HG02610 (cell line): ENCODE data around the gene PAGR1.
"Not testable (repeated sequence)": the region's sequence is repeated elsewhere in the genome, so short reads cannot be mapped to it uniquely, and the experiment has no call there.

ENCODE experiments used
- ATAC-seq: cut with Tn5 transposase; IDR thresholded peaks from one replicate; pipeline ENCODE4 v1.9.1; 2021; ENCODE audit warnings: mild to moderate bottlenecking, moderate library complexity; ENCODE audit not compliant: unreplicated experiment

PAGR1 gene

DNA sequence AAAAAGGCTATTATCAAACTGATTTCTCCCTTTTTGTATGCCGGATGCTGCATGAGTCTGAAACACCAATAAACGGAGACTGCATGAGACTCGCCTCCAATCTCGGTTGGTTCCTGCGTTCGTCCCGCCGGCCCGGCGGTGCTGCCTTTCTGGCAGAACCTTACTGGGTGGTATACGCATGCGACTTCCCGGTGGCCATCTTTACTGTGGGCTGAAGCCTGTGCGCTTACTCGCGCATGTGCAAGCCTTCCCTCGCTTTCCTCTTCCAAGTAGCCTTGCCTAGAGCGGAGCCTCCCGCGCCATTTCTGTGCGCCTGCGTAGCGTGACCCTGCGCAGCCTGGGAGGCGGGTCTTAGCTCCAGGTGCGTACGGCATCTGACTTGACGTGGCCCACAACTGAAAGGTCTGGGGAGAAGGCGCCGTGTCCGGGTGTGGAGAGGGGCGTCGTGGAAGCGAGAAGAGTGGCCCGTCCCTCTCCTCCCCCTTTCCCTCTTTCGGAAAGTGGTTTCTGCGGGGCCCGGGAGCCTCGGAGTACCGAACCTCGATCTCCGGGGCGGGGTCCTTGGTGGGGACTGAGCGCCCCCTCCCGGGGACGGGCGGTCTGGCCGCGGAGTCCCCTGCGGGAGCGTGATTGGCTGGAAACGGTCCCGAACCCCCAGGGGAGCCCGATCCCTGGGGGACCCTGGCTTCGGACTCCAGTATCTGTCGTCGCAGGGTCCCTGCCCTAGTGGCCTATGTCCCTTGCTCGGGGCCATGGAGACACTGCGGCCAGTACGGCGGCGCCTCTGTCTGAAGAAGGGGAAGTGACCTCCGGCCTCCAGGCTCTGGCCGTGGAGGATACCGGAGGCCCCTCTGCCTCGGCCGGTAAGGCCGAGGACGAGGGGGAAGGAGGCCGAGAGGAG lies at the start of gene PAGR1:
Gene PAGR1 (plus strand): TSS at position 360 of the 901 bp plus-strand sequence. CDS start 374 bp downstream, at position 734.
- peak; percentile 44 for ATAC-seq

DNA sequence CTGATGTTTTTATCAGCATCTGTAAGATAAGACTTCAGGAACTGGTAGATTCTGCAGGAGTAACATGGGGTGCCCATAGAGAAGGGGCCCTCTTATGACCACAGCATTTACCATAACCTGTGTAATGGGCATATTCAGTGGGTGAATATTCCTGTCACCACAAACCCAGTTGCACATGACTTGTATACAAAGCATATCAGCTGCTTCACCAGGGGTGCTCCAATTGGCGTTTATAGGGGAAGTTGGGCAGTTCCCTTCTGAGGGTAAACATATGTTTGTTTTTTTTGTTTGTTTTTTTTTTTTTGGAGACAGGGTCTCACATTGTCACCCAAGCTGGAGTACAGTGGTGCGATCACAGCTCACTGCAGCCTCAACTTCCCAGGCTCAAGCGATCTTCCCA lies 49.4 kb upstream of the PAGR1 start:
- no peak for ATAC-seq

DNA sequence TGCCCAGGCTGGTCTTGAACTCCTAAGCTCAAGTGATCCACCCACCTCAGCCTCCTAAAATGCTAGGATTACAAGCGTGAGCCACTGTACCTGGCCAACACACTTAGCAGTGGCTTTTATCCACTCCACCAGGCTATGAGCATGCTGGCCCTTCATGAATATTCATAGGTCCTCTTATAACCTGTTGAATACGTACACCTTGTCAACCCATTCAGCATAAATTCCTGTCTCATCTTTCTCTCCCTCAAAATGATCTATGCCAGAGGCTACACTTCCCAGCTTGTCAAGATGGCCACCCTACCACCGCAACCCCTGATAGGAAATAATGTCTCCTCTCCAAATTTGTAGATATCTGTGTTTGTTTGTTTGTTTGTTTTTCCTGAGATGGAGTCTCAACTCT lies 48.9 kb upstream of the PAGR1 start:
- no peak for ATAC-seq

DNA sequence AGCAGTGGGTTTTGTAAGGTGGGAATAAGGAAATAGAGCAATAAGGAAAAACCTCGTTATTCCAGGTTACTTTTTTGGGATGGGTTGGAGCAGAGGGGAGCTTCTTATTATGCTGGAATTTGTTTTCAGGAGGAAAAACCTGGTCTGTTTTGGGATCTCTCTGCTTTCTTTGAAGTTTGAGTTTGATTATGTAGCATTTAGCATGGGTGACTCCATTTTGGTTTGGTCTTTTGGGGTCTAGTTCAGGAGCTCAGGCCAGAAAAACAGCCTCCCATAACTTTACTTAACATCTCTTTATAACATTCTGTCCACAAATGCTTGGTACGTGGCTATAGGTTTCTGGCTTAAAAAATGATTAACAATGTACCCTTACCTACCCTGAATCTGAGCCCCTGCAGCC lies 46.4 kb upstream of the PAGR1 start:
- ATAC-seq, result no peak

DNA sequence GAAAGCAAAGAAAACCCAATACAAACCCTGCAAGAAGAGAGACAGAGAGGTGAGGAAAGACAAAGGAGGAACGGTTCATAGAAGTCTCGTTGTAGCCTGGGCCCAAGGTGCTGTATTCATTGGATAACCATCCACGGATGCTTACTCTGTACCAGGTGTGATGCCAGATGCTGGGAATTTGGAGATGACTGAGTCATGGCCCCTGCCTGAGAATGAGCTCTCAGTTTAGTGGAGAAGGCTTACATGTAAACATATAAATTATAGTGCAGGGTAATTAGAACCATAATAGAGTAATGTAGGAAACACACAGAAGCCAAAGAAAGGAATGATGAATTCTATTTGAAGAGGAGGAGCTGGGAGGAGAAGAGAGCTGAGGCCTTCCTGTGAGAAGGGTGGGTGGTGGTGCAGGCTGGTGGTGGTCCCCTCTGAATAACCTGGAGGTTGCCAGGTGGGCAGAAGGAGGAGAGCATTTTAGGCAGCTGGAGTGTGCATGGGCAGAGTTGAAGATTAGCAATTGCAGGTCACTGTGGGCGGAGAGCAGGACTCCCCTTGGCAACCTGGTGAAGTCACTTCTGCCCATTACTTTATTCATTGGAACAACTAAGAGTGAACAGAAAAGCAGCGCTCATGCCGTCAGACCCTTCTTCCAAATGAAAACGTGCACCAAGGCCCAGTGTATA lies 45.6 kb upstream of the PAGR1 start:
- ATAC-seq, result no peak

DNA sequence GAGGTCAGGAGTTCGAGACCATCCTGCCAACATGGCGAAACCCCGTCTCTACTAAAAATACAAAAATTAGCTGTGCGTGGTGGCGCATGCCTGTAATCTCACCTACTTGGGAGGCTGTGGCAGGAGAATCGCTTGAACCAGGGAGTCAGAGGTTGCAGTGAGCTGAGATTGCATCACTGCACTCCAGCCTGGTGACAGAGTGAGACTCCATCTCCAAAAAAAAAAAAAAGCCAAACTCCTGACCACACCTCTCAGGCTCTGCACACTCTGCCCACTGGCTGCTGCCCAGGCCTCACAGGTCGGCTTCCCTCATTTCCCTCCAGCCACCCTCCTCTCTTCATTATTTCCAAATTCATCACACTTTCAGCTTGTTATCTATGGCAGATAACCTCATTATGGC lies 43.6 kb upstream of the PAGR1 start:
- ATAC-seq, result not testable (repeated sequence)

DNA sequence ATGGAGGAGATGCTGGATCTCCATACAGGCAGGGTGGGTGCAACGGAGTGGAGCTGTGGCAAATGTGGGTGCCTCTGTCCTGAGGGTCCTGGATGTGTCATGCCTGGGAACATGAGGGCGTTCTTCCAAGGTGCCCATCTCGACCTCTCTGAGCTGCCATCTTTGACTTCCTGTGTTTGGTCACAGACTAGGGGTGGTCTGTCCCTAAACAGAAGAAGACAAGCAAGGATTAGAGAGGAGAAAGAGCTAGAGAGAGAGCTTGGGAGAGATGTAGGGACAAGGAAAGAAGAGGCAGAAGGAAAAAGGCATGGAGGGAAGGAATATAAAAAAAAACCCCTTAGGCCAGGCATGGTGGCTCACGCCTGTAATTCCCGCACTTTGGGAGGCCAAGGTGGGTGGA lies 41.2 kb upstream of the PAGR1 start:
- no peak for ATAC-seq

DNA sequence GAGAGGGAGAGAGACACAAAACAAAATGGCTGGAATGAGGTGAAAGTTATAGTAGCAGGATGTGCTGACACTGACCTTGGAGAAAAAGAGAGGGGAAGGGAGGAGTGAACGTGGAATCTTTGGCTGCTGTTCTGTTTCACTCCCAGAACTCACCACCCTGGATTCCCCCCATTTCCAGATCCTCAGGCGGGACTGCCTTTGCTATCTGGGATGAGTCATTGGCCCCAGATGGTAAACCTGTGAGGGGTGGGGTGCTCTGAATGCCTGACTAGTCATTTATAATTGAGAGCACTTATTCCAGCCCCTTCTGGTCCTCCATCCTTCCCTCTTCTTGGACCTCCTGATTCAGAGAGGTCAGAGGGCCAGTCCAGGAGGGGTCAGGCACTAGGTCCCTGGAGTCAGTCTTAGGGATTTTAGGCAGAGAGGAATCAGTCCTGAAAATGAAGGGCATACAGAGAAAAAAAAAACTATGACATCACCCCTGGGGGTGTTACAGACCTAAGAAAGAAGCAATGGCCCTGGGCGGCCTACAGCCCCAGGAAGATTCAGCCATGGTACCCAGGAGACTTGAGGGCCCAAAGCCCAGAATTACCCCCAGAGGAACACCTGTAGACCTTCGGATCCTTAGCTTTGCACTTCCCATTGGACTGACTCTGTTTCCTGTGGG lies 40.1 kb upstream of the PAGR1 start:
- ATAC-seq, result no peak

DNA sequence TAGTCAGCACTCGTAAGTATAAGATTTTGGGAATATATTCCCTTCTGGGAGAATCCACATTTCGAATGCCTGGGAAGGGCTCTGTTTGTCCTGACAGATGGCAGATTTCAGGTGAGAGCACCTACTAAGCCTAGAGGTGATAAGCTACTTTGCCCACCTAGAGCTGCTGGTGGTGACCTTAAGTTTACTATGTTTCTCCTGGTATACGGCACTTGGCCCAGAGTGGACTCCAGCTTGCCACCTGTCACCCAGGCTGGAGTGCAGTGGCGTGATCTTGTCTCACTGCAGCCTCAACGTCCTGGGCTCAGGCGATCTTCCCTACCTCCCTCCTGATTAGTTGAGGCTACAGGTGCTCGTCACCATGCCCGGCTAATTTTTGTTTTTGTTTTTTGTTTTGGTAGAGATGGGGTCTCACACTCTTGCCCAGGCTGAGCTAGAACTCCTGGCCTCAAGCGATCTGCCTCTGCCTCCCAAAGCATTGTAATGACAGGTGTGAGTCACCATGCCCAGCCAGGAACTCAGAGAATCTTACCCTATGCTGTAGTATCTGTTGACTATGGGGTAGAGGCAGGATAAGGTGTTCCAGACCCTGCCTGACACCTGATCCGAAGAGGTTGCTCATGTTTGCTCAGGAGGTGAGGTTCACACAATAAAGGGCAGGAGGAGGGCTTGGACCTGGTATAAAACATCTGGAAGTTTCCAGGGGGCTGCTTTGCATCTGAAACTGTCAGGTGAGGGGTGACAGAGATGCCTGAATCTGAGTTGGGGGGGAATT lies 38.2 kb upstream of the PAGR1 start, which contains the start of gene ZG16:
Gene ZG16 (plus strand): TSS at position 681 of the 775 bp plus-strand sequence. CDS start 1,011 bp downstream, outside the sequence.
- no peak for ATAC-seq

DNA sequence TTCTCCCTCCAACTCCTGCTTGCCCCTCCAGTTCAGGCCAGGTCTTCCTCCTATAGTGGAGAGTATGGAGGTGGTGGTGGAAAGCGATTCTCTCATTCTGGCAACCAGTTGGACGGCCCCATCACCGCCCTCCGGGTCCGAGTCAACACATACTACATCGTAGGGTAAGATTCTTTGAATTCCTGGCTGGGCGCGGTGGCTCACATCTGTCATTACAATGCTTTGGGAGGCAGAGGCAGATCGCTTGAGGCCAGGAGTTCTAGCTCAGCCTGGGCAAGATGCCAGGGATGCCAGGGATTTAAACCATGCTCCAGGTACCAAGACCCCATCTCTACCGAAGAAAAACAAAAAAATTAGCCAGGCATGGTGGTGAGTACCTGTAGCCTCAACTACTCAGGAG lies 36.5 kb upstream of the PAGR1 start:
- no peak for ATAC-seq

DNA sequence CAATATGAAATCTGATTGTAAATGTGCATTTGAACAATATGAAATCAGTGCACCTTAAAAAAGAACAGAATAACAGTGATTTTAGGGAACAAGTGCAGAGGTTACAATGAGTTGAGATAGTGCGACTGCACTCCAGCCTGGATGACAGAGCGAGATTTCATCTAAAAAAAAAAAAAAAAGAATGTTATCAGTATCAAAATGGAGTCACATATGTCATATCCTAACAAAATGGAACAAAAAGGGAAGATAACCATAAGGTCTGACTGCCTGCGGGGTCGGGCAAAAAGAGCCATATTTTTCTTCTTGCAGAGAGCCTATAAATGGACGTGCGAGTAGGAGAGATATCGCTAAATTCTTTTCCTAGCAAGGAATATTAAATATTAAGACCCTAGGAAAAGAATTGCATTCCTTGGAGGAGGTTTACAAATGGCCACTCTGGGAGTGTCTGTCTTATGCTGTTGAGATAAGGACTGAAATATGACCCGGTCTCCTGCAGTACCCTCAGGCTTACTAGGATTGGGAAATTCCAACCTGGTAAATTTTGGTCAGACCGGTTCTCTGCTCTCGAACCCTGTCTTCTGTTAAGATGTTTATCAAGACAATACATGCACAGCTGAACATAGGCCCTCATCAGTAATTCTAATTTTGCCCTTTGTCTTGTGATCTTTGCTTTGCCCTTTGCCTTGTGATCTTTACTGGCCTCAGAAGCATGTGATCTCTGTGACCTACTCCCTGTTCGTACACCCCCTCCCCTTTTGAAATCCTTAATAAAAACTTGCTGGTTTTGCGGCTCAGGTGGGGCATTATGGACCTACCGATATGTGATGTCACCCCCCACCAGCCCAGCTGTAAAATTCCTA lies 32.6 kb upstream of the PAGR1 start:
- ATAC-seq, result not testable (repeated sequence)

DNA sequence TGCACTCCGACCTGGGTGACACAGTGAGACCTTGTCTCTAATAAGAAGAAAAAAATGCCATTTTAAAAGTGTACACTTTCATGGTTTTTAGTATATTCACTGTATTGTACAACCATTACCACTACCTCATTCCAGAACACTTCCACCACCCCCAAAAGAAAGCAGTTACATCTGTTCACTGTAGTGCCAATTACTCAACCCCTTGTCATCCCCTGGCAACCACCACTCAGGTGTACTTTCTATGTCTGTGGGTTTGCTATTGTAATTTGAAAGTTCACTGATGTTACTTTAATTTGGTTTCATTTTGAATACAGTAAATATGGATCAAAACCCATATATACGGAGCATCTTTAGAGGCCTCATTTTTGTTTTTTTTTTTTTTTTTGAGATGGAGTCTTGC lies 31.8 kb upstream of the PAGR1 start:
- ATAC-seq, result no peak

DNA sequence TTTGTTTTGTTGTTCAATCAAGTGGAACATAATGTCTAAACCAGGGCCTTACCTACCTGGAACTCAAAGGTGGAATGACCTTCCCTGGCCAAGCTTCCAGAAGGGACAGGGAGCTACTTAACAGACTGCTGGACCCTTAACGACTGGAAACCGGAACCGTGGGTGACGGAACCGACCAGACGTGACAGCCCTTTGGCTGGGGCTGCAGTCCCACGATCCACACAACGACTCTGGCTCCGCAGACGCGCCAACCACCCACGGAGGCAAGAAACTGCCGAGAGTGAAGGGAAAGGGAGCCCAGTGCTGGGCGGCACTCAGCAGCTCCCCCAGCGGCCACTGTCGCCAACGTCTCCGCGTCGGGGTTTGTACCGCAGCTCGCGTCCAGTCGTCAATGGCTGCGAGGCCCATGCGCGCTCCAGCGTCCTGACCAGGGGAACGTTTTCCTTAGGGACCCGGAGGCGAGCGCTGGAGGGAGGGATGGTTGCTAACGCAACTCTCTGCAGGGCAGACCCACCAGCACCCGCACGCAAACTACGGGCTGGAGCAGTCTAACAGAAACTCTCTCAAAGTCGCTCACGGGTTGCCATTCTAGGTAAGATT lies 31.0 kb upstream of the PAGR1 start:
- no peak for ATAC-seq

DNA sequence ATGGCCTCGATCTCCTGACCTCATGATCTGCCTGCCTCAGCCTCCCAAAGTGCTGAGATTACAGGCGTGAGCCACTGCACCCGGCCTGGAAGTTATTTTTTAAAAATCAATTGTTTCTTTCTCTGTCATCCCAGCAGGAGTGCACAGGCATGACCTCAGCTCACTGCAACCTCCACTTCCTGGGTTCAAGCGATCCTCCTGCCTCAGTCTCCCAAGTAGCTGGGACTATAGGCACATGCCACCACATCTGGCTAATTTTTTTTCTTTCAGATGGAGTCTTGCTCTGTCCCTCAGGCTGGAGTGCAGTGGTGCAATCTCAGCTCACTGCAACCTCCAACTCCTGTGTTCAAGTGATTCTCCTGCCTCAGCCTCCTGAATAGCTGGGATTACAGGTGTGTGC lies 28.8 kb upstream of the PAGR1 start:
- ATAC-seq, result not testable (repeated sequence)

DNA sequence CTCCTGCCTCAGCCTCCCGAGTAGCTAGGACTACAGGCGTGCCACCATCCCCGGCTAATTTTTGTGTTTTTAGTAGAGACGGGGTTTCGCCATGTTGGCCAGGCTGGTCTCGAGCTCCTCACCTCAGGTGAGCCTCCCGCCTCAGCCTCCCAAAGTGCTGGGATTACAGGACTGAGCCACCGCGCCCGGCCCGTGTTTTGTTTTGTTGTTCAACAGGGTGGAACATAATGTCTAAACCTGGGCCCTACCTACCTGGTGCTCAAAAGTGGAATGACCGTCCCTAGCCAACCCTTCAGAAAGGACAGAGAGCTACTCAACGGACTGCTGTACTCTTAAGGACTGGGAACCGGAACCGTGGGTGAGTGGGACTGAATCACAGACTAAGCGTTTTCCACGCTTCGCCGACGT lies 26.2 kb upstream of the PAGR1 start:
- ATAC-seq, result no peak

DNA sequence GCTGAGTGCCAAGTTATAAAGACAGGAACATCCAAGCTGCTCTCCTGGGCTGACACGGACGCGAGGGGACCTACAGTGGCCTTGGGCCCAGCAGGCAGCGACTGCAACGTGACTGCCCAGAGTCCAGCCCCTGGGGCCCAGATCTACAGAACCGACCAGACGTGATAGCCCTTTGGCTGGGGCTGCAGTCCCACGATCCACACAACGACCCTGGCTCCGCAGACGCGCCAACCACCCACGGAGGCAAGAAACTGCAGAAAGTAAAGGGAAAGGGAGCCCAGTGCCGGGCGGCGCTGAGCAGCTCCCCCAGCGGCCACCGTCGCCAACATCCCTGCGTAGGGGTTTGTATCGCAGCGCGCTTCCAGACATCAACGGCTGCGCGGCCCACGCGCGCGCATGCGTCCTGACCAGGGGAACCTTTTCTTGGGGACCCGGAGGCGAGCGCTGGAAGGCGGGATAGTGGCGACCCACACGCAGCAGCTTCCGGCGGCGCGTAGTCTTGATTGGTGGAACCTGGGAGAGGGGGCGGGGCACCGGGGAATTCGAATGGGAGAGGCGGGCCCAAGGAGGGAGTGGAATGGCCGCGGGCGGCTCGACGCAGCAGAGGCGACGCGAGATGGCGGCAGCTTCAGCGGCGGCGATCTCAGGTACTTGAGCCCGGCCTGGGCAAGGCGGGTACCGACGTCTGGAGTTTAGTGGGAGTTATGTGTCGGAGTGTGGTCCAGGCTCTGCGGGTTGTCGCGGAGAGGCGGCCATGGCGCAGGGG lies 25.6 kb upstream of the PAGR1 start, which contains the start of gene KIF22:
Gene KIF22 (plus strand): TSS at position 569 of the 766 bp plus-strand sequence. CDS start 9 bp downstream, at position 578.
- ATAC-seq, result peak; percentile 94

DNA sequence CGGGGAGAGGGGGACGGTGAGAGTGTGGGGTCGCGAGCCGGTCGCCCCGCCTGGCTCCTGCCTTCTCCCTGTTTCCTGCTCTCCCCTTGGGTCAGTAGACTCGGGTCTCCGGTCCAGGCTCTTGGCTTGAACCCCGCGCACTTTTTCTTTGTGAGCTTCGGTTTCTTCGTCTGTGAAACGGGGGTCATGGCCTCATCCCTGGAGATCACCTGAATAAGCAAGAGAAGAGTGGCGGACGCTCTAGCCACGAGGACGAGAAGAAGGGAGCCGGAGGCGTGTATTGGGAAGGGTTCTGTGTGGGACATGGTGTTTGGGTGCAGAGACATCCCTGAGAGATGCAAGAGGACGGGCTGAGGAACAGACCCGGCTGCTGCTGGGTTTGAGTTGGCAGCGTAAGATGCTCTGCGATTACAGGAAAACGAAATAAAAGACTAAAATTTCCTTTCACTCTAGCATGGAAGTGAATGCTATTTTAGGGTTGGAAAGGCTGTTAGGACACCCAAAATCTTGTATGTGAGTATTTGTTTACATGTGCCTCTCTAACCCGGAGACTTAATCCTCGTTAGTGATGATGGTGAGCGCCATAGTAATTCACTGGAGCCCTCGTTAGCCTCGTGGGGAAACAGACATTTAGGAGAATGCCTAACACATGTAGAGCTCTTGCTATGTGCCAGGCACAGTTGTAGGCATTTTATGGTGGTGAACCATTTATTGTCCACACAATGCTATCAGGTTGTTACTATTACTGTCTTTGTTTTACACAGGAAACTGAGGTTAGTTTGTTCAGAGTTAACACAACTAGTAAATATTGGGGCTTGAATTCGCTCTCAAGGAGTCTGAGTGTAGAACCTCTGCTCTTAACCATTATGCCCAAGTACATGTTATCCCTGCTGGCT lies 24.8 kb upstream of the PAGR1 start:
- no peak for ATAC-seq
